NCI-H1436 treated with DMSO at 0.1 percent for 48 hours (cell line): ENCODE data around the gene MSH3.
A peak's percentile ranks its signal among the peaks of the same experiment; 100 is the strongest.

ENCODE experiments used
- DNase-seq: peaks from one replicate; lab custom pipeline; 2025; lab: John Stamatoyannopoulos, UW

The MSH3 gene

DNA sequence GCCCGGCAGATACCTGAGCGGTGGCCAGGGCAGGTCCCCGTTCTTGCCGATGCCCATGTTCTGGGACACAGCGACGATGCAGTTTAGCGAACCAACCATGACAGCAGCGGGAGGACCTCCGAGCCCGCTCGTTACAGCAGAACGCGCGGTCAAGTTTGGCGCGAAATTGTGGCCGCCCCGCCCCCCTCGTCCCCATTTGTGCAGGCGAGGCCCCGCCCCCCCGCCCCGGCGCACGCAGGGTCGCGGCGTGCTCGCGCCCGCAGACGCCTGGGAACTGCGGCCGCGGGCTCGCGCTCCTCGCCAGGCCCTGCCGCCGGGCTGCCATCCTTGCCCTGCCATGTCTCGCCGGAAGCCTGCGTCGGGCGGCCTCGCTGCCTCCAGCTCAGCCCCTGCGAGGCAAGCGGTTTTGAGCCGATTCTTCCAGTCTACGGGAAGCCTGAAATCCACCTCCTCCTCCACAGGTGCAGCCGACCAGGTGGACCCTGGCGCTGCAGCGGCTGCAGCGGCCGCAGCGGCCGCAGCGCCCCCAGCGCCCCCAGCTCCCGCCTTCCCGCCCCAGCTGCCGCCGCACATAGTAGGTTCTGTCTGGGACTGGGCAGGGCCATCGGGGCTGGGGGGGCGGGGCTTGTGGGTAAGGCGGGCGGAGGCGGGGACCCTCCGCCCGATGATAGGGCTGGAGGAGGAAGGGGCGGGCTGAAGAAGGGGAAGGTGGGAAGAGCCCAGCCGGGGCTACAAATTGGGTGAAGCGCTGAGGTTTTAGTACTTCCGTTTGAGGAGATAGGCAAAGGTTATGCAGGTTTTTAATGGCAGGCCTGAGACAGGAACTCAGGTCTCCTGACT, at the start of gene MSH3, which contains the start of gene DHFR:
Gene MSH3, plus strand, starts transcription at position 262 of the 840 bp plus-strand sequence. Its CDS starts 76 bp downstream, at position 338.
Gene DHFR, minus strand, starts transcription at position 593 of the 840 bp plus-strand sequence. Its CDS starts 494 bp downstream, at position 99.
- DNase-seq = peak; percentile 71

DNA sequence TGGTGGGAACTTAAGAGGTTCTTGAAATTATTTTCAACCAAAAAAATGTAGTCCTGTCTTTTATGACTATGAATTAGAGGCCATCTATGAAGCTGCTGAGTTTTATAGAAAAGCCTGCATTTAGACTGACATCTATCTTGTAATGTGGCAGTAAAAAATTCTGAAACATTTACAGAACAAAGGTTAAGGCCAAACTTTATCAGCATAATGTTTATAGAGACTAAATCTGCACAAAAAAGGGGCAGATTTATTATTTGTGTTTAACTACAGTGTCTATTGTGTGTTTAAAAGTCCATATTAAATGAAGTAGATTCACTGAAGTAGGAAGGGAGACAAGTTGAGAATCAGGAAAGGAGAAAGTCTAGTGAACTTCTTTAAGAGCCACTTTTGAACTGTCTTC, 47.1 kb upstream of the MSH3 start:
- DNase-seq = no peak

DNA sequence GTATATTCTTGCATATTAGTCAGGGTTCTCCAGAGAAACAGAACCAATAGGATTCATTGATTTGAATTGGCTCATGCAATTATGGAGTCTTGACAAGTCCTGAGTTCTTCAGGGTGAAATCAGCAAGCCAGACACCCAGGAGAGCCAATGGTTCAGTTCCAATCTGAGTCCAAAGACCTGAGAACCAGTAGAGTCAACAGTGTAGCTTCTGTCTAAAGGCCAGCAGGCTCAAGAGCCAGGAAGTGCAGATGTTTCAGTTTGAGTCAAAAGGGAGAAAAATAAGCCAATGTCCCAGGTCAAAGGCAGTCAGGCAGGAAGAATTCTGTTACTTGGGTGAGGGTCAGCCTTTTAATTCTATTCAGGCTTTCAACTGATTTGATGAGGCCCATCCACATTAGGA, 46.6 kb upstream of the MSH3 start:
- no peak for DNase-seq

DNA sequence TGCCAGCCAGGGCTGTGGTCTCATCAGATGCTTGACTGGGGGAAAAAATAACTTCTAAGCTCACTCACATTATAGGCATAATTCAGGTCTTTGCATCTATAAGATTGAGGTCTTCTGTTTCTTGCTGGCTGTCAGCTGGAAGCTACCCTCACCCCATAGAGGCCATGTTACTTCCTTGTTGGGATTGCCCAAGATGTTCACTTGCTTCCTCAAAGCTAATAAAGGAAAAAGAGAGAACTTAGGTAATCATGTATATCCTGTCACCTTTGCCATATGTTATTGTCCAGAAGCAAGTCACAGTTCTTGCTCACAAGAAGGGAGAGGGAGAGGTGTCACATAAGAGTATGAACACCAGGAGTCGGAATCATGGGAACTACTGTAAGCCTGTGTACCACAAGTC, 45.7 kb upstream of the MSH3 start:
- DNase-seq = no peak

DNA sequence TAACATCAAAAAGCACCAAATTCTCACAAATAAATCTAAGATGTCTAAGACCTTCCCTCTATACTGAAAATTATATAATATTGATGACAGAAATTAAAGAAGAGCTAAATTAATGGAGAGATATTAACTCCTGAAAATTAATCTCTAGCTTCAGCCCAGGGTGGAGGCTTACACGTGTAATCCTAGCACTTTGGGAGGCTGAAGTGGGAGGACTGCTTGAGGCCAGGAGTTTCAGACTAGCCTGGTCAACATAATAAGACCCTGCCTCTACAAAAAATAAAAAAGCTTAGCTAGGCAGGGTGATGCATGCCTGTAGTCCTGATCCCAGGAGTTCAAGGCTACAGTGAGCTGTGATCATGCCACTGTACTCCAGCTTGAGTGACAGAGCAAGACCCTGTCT, 44.8 kb upstream of the MSH3 start:
- DNase-seq = no peak

DNA sequence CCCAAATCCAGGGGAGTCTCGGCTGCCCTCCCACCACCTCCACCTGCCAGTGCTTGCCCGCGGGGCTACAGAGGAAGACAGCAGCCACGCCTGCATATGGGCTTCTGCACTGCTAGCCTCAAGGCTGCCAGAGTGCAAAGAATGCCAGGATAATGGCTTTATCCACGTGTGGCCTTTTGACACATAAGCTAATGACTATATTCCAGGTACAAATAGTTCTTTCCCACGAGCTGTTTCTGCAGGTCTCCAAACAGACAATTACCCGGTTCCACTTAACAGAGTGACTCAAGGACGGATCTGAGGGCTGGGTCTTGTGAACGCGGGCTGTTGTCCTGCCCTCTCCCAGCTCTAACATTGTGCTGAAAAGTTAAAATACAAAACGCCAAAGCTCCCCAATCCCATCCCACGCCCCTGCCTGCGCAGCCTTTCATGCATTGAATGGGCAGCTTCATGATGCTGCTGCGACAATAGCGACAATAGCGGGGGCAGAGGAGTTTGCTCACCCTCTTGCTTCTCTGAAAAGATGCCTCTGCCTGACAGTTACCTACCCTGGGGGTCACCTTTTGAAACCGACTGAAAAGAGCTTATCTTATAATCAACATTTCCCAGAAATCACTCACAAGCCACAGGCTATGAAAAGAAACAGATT, 39.1 kb upstream of the MSH3 start:
- DNase-seq = no peak

DNA sequence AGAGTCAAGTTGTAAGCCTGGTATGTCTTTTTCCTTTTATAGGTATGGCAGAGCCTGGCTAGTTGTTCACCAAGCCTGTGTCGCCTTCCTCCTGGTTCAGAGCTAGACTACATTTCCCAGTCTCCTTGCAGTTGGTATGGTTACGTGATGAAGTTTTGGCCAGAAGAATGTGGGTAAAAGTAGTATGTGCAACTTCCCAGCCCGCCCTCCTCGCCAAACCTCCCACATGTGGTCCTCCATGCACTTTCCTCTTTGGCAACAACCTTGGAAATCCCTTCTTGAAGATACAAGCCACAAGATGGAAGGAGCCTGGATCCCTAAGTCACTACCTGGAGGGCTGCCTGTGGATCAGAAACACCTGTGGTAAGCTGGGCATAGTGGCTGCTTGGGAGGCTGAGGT, 36.0 kb upstream of the MSH3 start:
- no peak for DNase-seq

DNA sequence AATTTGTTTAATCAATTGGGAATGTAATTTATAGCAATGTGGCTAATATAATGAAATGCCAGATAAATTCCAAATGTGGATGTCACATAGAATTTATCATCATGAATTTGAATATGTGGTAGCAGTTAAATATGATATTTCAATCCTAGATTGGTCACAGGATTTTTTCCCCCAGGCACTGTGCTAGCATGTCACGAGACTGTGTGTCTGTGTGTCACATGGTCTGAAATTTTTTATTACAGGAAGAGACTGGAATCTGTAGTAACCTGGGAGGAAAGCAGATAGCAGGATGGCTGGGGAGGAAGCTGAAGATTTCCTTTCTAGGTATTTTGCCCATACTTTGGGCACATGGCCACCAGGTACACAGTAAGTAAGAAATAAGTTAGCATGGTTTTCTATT, 35.4 kb upstream of the MSH3 start:
- DNase-seq = no peak

DNA sequence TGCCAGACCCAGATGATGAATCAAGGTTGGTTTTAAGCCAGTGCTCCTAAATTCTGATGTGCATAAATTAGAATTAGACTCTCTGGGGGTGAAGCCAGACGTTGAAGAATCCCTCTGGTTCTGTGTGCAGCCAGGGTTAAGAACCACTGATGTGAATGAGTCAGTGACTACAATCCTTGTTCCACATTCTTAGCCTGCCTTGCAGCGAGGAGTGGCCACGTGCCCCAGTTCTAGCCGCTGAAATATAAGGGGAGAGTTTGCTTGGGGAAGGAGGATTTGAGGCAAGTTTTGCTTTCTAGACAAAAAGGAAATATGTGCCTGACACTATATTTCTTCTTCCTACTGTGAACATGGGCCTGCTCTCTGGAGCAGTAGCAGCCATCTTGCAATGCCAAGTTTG, 34.2 kb upstream of the MSH3 start:
- DNase-seq = no peak

DNA sequence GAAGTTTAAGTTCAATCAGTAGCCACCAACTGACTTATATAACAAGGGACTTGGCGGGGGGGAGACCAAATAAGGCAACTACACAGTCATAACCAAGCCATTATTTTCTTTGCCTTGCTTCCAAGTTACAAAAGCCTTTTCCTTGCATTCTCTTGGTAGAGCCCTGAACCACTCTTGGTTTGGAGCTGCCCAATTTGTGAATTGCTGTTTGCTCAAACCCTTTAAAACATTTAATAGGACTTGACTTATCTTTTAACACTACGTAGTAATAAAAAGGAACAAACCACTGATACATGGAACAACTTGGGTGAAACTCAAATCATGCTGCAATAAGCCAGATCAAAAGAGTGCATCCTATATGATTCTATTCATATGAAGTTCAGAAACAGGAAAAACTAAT, 31.7 kb upstream of the MSH3 start:
- no peak for DNase-seq

DNA sequence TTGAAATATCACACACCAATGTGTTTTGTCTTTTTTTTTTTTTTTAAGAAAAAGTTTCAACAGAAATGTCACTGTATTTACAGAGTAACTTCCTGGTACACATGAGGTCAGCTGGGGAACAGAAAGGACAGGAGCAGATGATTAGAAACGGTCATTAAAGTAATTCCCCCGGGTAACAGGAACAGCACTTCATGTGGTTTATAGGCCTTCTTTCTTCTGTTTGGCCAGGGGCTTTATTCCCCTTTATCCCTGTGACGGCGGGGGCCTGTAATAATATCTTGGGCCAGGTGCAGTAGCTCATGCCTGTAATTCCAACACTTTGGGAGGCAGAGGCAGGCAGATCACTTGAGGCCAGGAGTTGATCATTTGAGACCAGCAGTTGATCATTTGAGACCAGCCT, 30.5 kb upstream of the MSH3 start:
- DNase-seq = no peak

DNA sequence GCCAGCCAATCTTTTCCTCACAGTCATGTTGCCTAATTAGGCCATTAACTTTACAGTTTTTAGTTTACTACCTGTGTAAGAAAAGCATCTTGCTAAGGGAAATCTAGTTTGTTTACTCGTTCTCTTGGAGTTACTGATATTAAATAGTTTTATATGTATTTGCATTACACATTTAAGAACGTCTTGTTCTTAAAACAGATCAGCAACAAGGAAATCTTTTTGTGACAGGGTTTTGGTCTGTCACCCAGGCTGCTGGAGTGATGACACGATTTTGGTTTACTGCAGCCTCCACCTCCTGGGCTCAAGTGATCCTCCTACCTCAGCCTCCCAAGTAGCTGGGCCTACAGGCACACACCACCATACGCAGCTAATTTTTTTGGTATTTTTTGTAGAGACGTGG, 29.2 kb upstream of the MSH3 start:
- no peak for DNase-seq

DNA sequence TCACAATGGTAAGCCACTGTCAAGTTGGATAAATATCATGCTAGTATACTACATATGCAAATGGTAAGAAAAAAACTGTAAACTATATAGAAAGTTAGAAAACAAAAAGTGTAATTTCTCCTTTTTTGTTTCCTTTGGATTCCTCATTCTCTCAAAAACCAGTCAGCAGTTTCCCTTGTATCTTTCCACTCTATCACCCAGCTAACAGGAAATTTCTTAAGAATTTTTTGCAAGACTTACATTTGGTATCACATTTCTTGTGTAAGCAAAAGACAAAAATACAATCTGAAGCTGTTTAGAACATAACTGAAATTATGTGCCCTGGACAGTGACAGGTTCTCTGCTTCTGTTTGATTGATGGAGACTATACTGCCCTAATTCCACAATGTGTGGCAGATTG, 25.2 kb upstream of the MSH3 start:
- DNase-seq = no peak

DNA sequence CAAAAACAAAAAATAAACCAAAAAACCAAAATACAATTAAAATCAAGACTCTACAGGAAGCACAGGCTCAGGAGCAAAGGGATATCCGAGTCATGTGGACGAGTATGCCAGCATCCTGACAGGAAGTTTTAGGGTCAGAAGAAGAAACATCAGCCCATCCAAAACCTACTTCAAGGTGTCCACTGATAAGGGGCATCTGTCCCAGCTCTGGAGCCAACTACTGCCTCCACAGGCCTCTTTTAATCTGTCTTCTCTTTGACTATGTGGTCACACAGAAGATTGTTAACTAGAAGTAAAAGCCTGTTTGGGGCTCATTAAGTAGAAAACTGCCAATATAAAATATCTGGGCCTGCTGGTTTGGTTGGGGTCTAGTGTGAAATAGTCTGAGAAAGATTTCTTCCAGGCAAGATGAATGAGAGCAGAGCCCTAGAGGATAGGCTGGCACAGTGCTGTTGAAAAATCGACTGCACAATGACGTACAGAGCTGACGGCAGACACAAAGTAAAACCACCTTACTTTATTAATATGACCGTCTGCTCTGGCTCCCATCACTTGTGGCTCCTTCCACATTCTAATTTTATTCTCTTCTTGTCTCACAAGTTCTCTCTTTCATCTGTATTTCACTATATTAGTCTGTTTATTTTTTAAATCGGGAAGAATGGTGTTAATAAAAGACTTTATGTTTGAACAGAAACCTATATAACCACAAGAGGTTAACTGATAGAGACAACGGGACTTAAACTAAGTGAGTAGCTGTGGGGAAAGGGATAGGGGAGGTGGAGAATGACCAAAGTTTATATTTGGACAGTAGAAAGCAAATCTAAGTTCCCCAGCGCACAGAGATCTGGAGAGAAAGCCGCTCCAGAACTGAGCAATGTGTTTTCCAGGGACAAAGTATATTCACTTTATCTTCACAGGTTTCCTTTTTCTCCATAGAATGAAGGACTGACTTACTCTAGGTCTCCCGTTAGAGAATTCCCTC, 22.9 kb upstream of the MSH3 start:
- DNase-seq = no peak

DNA sequence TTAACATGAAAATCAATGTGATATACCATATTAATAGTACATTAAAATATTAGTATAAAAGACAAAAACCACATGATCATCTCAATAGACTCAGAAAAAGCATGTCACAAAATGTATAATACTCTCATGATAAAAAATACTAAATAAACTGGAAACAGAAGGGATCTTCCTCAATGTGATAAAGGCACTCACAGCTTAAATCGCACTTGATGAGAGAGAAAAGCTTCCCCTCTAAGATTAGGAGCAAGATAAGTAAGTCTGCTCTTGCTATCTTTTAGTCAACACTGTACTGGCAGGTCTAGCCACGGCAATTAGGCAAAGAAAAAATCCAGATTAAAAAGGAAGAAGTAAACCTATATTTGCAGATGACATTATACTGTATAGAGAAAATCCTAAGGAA, 21.8 kb upstream of the MSH3 start:
- DNase-seq = no peak

DNA sequence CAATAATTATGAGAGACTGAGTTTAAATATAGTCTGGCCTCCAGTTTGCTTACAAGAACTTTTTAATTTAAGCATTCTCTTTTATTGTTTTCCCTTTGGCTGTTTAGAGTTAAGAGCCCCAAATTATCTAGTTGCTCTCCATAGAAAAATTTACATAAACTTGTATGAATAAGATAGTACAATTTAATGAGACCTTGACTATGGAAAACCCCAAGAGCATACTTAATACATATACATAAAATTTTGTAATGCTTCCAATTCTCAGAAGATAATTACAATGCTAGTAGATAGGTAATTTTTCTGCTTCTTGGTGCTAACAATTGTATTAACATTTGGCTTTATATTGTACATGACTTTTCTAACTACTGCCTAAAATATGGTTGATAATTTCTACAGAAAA, 20.3 kb upstream of the MSH3 start:
- no peak for DNase-seq

DNA sequence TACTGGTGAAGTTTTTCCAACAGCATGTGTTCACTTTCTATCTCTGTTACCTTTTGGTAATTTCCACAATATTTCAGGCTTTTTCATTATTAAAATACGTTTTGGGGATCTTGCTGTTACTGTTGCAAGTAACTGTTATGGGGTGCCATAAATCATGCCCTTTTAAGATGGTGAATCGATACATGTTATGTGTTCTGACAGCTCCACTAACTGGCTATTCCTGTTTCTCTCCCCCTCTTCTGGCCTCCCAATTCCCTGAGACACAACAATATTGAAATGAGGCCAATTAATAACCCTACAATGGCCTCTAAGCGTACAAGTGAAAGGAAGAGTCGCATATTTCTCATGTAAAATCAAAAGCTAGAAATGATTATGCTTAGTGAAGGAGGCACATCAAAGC, 13.1 kb upstream of the MSH3 start:
- no peak for DNase-seq

DNA sequence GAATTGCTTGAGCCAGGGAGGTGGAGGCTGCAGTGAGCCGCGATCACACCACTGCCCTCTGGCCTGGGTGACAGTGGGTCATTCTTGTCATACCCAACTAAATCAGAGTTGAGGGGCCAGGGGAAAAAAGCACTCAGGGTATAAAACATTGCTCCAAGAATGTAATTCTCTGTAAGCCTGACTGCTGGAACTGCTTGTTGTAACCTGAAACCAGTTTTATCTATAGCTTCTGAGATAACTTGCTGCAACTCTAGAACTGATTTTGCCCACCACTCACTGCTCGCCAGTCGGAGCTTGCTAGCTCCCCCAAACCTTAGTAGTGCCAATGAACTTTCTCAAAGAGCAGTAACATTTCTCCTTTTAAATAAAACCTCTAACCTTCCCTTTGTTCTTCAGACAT, 9.6 kb upstream of the MSH3 start:
- DNase-seq = no peak

DNA sequence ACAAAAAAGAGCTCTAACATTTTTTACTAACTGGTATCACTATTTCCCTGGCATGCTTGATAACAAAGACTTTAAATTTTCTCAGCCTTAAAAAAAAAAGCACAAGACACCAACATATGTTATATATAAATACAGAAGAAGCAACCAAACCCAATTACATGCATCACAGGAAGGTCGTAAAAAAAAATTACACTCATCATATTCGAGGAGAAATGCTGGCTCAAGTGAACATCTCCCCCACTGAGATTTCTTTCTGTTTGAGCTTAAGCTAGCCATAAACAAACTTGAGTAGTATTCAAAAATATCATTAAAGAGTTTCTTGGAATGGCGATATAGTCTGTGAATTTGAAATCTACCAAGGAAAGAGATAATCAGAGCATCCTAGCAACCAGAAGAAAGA, 7.5 kb upstream of the MSH3 start:
- DNase-seq = no peak

DNA sequence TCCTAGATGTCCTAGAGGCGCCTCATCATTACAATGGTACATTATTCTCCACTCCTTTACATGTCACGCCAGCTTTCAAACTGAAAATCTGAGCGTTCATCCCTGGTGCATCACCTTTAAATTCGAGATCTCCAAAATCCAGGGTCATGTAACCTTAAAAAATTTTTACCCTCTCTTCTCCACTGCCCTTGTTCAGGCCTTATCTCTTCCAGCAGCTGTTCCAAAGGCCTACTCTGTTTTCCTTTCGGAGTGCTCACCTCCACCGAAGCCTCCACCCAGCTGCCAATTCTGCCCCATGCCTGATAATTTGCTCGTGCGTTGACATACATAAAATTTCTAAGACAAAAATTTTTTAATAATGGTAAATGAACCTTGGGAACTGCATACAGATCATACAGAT, 950 bp upstream of the MSH3 start:
- no peak for DNase-seq

DNA sequence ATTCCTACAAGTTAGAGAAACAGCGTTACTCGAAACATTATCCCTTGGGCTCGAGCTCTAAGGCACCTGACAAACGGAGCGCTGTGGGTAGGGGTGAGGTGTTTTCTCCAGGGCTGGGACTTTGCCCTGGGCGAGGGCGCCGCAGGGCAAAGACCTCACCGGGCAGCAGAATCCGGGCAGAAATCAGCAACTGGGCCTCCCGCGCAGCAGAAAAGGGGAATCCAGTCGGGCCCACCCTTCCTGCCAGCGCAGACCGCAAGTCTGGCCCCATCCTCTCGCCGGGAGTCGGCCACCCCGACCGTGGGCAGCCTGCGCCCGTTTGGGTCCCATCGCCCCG, 430 bp upstream of the MSH3 start:
- no peak for DNase-seq

DNA sequence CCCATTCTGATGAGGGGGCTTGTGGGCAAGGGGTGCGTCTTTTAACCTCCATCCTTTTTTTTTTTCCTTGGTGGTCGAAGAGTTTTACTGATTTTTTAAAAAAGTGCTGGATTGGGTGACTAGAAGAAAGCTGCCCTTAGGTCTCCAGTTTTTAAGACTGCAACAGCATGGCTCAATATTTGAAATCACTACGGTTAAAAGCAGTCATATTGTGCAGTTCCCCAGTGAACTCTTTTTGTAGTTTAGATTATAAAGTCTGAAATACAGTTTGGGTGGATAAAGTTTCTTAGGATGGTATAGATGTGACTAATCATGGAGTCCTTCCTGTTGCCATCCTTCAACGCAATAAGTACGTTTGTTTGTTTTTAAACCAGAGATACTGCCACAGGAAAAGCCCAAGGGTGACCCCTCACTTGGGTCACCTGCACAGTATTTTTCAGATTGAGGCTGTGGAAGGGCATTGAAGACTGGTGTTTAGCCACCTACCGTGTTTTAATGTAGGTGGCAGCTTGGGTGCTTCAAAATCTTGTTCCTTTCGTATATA, 851 bp downstream of the MSH3 start:
- no peak for DNase-seq
